ENCODE data around the gene MPP1. TPM values are rescaled to one million over a fixed set of nuclear protein-coding genes. Genes with fewer than 3 reads are reported as not detected.

MPP1 gene
- total RNA-seq, 2 experiments from 2014 or later: 16.2 to 17.9 TPM

GRCh38 chrX:154761977-154762536 is 43.2 kb downstream of the MPP1 start:
- no peak for DNase-seq
- peak overlapping the region; percentile 88 for H3K4me3 Mint-ChIP-seq

GRCh38 chrX:154758696-154759095 is 46.6 kb downstream of the MPP1 start:
- H3K4me1 Mint-ChIP-seq: peaks cover 17% of the 10 kb centered on the region
- H3K27ac Mint-ChIP-seq: no peak overlapping the region
- H3K9me3 Mint-ChIP-seq: no peaks in the 10 kb centered on the region
- peaks cover 7% of the 10 kb centered on the region for H3K36me3 Mint-ChIP-seq
- no peaks in the 10 kb centered on the region for H3K27me3 Mint-ChIP-seq
- no peak overlapping the region for H3K4me3 Mint-ChIP-seq
- no peak for DNase-seq

More at GRCh38 chrX:154761977-154762536, 43.2 kb downstream of the MPP1 start:
- Mint-ChIP-seq H3K27me3 (no peaks in the 10 kb centered on the region), H3K9me3 (no peaks in the 10 kb centered on the region), H3K4me1 (peaks cover 27% of the 10 kb centered on the region), H3K27ac (peak overlapping the region; percentile 95), H3K36me3 (peaks cover 26% of the 10 kb centered on the region)

- Mint-ChIP-seq H3K36me3 (no peaks in the 10 kb centered on the region), H3K4me1 (peaks cover 7% of the 10 kb centered on the region), H3K27ac (no peak overlapping the region), H3K27me3 (no peaks in the 10 kb centered on the region), H3K9me3 (no peaks in the 10 kb centered on the region), H3K4me3 (peak overlapping the region; percentile 70)
- DNase-seq: no peak
Observed at GRCh38 chrX:154751669-154752271, 53.5 kb downstream of the MPP1 start.

GRCh38 chrX:154751203-154751668 is 54.0 kb downstream of the MPP1 start:
- H3K9me3 Mint-ChIP-seq: no peaks in the 10 kb centered on the region
- peak overlapping the region; percentile 42 for H3K27ac Mint-ChIP-seq
- H3K4me1 Mint-ChIP-seq: peaks cover 7% of the 10 kb centered on the region
- no peaks in the 10 kb centered on the region for H3K27me3 Mint-ChIP-seq
- no peak for DNase-seq
- H3K36me3 Mint-ChIP-seq: no peaks in the 10 kb centered on the region
- H3K4me3 Mint-ChIP-seq: peak overlapping the region; percentile 70

- no peaks in the 10 kb centered on the region for H3K36me3 Mint-ChIP-seq
- peaks cover 7% of the 10 kb centered on the region for H3K4me1 Mint-ChIP-seq
- no peaks in the 10 kb centered on the region for H3K9me3 Mint-ChIP-seq
- peak within 1 kb of the TSS; percentile 75 for H3K4me3 Mint-ChIP-seq
- peak; percentile 57 for DNase-seq
- H3K27ac Mint-ChIP-seq: peak within 1 kb of the TSS; percentile 42
- H3K27me3 Mint-ChIP-seq: no peaks in the 10 kb centered on the region
Observed at GRCh38 chrX:154750301-154751202, 54.7 kb downstream of the MPP1 start, which contains the start of gene GAB3. Gene GAB3, minus strand, starts transcription at chrX:154751077. Its CDS starts 52 bp downstream, at chrX:154751025.

GRCh38 chrX:154749856-154750255 is 55.4 kb downstream of the MPP1 start:
- H3K27ac Mint-ChIP-seq: no peak overlapping the region
- H3K27me3 Mint-ChIP-seq: no peaks in the 10 kb centered on the region
- no peak for DNase-seq
- H3K9me3 Mint-ChIP-seq: no peaks in the 10 kb centered on the region
- peak overlapping the region; percentile 75 for H3K4me3 Mint-ChIP-seq
- peaks cover 7% of the 10 kb centered on the region for H3K4me1 Mint-ChIP-seq
- no peaks in the 10 kb centered on the region for H3K36me3 Mint-ChIP-seq

- Mint-ChIP-seq H3K9me3 (no peaks in the 10 kb centered on the region), H3K36me3 (no peaks in the 10 kb centered on the region), H3K27ac (no peak overlapping the region), H3K4me1 (peaks cover 7% of the 10 kb centered on the region), H3K27me3 (no peaks in the 10 kb centered on the region), H3K4me3 (no peak overlapping the region)
- DNase-seq: peak; percentile 33
Observed at GRCh38 chrX:154748712-154749339, 56.5 kb downstream of the MPP1 start.

- no peak for DNase-seq
- Mint-ChIP-seq H3K36me3 (no peaks in the 10 kb centered on the region), H3K9me3 (peaks cover 1% of the 10 kb centered on the region), H3K27ac (no peak overlapping the region), H3K4me1 (peaks cover 15% of the 10 kb centered on the region), H3K4me3 (no peak overlapping the region), H3K27me3 (no peaks in the 10 kb centered on the region)
Observed at GRCh38 chrX:154742613-154743012, 62.7 kb downstream of the MPP1 start.

- Mint-ChIP-seq H3K9me3 (peaks cover 1% of the 10 kb centered on the region), H3K4me3 (no peak overlapping the region), H3K4me1 (peaks cover 38% of the 10 kb centered on the region), H3K36me3 (peaks cover 7% of the 10 kb centered on the region), H3K27me3 (no peaks in the 10 kb centered on the region), H3K27ac (no peak overlapping the region)
- no peak for DNase-seq
Observed at GRCh38 chrX:154739952-154740465, 65.3 kb downstream of the MPP1 start.

- Mint-ChIP-seq H3K4me1 (peaks cover 56% of the 10 kb centered on the region), H3K9me3 (no peaks in the 10 kb centered on the region), H3K36me3 (peaks cover 7% of the 10 kb centered on the region), H3K27me3 (no peaks in the 10 kb centered on the region), H3K27ac (peak overlapping the region; percentile 71), H3K4me3 (no peak overlapping the region)
- DNase-seq: no peak
Observed at GRCh38 chrX:154738011-154738738, 67.1 kb downstream of the MPP1 start.

GRCh38 chrX:154737136-154737535 is 68.1 kb downstream of the MPP1 start:
- peaks cover 66% of the 10 kb centered on the region for H3K4me1 Mint-ChIP-seq
- peak overlapping the region; percentile 75 for H3K27ac Mint-ChIP-seq
- H3K27me3 Mint-ChIP-seq: no peaks in the 10 kb centered on the region
- peaks cover 7% of the 10 kb centered on the region for H3K36me3 Mint-ChIP-seq
- no peaks in the 10 kb centered on the region for H3K9me3 Mint-ChIP-seq
- peak overlapping the region; percentile 34 for H3K4me3 Mint-ChIP-seq
- no peak for DNase-seq

- no peaks in the 10 kb centered on the region for H3K9me3 Mint-ChIP-seq
- H3K4me1 Mint-ChIP-seq: peaks cover 78% of the 10 kb centered on the region
- no peak for DNase-seq
- H3K36me3 Mint-ChIP-seq: peaks cover 7% of the 10 kb centered on the region
- H3K27ac Mint-ChIP-seq: peak overlapping the region; percentile 87
- no peaks in the 10 kb centered on the region for H3K27me3 Mint-ChIP-seq
- H3K4me3 Mint-ChIP-seq: peak overlapping the region; percentile 3
Observed at GRCh38 chrX:154735695-154736393, 69.4 kb downstream of the MPP1 start.

- peak; percentile 16 for DNase-seq
- Mint-ChIP-seq H3K4me1 (peaks cover 87% of the 10 kb centered on the region), H3K36me3 (peaks cover 7% of the 10 kb centered on the region), H3K9me3 (no peaks in the 10 kb centered on the region), H3K4me3 (peak overlapping the region; percentile 50), H3K27ac (peak overlapping the region; percentile 96), H3K27me3 (no peaks in the 10 kb centered on the region)
Observed at GRCh38 chrX:154734061-154734781, 71.1 kb downstream of the MPP1 start.

Measured in activated naive CD8-positive, alpha-beta T cell treated with anti-CD3 and anti-CD28 coated beads for 36 hours (primary cell).